Renal pelvis (tissue), 4 donors: ENCODE data around the gene NRCAM. TPM values are rescaled to one million over a fixed set of nuclear protein-coding genes. Genes with fewer than 3 reads are reported as not detected.
"Not testable (repeated sequence)": the region's sequence is repeated elsewhere in the genome, so short reads cannot be mapped to it uniquely, and the experiment has no call there.

Experiments
- DNase-seq: peaks from one replicate; pipeline ENCODE4 v3.0.0-alpha.2; 2013
- polyA plus RNA-seq, 3 donors: library from polyadenylated mRNA; unstranded; fragments of 120-200 nt; gene quantifications; one replicate each; pipeline ENCODE4 v1.2.1, GENCODE V29; 2013; ENCODE audit not compliant: insufficient read length in 3 of 3

Gene NRCAM
- polyA plus RNA-seq, 3 donors, result 18.2 to 24.8 (median 20.4) TPM

DNA sequence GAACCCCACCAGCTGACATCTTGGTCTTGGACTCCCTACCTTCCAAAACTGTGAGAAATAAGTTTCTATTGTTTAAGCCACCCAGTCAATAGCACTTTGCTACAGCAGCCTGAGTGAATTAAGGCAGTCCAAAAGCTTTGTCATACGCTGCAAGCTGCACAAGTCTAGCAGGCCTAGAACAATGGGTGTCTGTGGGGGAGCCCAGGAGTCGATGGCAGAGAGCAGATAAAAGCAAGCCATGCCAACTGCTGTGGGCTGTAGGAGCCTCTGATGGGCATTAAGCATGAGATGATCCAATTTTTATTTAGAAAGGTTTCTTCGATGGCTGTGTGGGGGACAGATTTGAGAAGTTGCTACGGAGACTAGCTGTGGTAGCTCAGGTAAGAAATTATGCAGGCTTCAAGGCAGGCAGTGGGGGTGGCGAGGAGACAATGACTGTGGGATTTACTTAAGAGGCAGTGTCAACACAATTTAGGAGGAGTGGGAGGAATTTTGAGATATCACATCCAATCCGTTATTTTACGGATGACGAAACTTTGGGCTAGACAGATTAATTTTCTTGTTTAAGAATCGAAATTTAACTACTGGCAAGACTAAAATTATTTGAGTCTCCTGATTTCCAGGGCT lies 110.4 kb downstream of the NRCAM start:
- no peak for DNase-seq

DNA sequence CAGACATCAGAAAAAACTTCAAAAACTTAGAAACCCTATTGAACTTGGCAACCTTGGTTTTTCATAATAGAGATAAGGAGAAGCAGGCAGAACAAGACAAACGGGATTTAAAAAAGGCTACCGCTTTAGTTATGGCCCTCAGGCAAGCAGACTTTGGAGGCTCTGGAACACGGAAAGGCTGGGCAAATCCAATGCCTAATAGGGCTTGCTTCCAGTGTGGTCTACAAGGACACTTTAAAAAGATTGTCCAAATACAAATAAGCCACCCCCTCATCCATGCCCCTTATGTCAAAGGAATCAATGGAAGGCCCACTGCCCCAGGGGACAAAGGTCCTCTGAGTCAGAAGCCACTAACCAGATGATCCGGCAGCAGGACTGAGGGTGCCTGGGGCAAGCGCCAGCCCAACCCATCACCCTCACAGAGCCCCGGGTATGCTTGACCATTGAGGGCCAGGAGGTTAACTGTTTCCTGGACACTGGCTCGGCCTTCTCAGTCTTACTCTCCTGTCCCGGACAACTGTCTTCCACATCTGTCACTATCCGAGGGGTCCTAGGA lies 115.3 kb downstream of the NRCAM start:
- DNase-seq, result no peak

DNA sequence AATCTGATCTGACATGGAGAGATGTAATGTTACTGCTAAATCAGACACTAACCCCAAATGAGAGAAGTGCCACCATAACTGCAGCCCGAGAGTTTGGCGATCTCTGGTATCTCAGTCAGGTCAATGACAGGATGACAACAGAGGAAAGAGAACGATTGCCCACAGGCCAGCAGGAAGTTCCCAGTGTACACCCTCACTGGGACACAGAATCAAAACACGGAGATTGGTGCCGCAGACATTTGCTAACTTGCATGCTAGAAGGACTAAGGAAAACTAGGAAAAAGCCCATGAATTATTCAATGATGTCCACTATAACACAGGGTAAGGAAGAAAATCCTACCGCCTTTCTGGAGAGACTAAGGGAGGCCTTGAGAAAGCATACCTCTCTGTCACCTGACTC lies 115.8 kb downstream of the NRCAM start:
- not testable (repeated sequence) for DNase-seq

DNA sequence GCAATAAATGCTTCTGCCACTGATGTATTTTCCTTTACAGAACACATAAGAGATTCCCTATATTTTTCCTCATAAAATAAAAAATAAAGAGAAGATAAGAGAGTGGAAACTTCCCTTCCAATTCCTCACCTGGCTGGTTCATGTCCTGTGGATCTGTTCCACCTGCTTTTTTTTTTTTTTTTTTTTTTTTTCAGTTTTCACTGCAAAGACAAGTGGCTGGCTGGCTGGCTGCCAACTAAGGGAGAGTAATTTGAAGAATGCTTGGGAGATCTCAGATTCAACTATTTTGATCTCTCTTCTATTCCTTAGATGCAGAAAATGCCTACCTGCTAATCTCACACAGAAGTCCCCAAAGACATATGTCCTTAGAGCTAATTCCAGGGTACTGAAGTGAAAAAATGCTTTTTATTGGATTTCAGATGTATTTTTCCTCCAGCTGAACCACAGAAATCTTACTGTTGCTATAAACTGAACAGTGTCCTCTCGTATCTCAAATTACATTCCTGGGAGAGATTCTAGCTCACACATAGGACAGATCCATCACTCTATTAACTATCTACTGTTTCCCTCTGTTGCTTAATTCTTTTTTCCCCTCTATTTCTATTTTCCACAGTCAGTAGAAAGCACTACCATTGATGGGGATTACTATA lies 120.8 kb downstream of the NRCAM start:
- DNase-seq, result peak; percentile 60

DNA sequence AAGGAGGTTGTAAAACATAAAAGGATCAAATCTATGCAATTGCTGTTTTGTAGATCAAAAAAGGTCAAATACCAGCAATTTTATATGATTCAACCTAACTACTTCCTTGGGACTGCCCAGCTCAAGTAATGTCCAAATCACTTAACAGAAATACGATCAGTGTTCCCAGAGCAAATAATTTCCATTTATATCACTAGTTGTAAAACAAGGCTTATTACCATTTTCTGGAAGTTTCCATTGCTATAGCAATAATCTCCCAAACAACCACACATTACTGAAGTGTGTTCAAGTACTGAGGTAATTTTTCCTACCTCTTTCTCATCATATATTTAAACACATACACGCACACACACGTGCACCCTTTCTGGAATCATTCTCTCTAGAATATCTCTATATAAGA lies 123.3 kb downstream of the NRCAM start:
- no peak for DNase-seq

DNA sequence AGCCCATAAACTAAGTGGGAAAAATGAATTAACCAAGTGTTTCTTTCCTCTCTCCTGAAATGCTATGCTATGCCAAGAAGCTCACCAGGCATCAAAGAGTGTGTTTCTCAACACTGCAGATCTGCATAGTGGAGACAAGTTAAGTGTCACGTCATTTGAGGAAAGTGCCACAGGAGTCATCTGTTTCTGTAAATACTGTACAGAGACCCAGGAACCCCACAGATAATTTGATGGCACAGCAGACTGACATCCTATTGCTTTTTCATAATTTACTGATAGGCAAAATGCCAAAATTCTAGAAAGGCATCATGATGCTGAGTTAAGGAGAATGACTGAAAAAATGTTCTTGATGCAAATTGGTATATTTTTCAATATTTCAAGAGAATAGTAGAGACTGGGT lies 124.3 kb downstream of the NRCAM start:
- DNase-seq, result no peak

DNA sequence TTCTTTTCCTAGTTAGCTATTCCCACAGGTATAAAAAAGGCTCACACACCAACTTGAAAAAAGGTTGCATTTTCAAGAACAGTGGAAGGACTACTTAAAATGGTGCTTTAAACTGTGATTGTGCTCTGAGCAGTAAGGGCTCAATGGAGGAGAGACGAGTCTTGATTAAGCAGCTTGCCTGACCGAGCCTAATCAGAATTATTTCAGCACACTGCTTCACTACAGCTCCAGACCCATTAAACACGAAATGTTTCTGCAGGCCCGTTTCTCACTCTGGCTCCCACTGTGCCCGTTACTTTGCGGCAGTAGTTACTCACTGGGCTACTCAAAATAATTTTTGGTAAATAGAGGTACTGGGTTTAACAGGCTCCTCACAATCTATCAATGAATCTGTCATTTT lies 126.0 kb downstream of the NRCAM start:
- DNase-seq, result no peak

DNA sequence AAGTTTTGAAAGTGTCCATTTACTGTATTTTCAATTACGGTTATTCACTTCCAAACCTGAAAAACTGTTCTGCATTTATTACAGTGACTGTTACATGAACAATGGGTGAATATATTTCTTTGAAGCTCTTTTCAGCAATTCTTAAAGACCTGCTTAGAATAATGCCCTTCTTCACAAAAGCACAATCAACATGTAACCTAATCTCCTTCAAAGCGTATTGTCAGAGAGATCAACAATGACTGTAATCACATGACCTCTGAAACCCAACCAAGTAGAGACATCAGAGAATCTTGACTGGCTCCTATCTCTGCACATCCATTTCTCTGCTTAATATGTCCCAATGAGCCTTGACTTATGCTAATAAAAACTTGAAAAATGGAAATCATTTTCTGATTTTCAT lies 126.7 kb downstream of the NRCAM start:
- DNase-seq, result no peak

DNA sequence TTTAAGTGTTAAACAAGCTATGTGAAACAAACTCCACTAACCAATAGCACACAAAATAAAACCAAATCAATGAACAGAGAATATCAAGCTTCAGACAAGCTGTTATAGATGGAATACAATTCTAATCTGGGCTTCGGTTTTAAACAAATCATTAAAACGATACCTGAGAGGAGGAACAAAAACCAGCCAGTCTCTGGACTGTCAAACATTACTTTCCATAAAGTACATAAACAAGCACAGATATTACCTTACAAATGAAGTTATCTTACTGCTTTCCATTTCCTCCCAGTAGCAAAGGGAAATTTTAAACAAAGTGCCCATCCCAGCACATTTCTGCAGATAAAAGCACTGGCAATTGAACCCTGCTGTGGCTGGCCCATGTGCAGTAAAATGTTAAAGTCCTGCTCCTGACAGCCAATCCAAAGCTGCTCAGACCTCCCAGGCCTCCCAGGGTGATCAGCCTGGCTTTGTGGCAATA lies 128.0 kb downstream of the NRCAM start:
- no peak for DNase-seq

DNA sequence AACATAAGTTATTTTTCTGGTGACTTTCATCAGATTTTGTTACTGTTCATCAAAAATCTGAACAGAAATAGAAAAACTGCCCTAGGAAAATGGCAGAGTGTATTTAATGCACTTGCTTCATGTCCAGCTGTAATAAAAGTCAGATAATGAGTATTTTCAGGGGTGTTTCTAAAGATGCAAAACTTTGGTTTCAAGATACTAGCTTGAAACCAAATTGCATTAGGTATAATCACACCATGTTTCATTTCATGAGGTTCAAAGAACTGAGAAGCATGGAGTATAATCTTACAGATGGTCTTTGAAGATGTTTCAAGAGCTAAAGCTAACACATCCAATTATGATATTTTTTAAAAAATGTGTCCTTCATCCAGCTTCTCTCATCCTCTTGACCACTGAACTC lies 128.9 kb downstream of the NRCAM start:
- no peak for DNase-seq

DNA sequence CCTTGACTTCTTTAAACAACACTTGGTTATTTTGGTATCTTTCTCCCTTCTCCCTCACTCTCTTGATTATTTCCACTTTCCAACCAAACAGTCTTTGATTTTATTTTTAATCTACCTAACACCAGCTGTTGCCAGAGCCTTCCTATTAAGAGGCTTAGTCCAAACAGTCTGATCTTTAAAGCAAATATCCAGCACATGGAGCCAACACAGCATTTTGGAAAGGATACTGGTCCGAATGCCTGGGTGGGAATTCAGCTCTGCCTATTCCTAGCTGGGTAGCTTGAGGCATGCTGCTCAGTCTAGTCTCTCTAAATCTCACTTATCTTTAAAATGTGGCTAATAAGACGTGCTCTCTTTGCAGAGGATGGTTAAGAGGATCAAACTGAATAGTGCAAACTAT lies 129.3 kb downstream of the NRCAM start:
- no peak for DNase-seq

DNA sequence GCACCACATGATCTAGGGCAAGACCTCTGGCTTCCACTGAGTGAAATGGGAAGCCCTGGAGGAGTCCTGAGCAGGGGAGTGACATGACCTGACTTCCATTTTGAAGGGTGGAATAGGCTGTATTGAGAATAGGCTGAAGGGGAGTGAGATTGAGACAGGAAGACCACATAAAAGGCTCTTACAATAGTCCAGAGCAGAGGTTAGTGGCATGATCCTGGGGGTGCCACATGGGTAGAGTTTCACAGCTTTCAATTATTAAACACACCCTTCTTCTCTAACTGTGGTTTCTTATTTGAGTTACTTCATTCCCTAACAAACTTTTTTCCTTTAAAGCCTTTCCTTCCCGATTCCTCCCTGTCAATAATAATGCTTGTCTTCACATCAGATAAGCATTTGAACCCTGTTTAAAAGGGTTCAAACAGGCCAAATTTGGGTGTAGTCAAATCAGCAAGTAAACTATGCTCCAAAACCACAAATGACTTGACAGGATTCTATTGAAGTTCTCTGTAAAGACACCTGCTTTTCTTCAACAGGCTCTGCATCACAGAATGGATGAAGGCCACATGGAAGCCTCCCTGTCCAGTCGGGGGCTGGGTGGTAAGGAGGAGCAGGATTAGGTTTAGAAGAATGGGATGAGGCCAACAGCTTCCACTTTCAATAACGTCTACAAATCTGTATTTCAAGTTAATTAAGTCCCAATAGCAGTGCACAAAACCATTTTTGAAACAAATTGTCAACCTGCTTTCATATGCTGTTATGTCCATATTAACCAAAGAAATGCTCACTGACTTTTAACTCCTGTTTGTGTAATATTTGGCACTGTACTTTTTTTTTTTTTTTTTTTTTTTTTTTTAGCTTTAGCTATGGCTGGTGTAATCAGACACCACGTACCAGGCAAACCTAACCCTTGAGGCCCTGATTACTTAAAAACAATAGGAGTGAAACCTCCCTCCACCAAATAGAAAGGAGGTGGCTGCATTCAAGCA lies 131.9 kb downstream of the NRCAM start:
- DNase-seq, result no peak

DNA sequence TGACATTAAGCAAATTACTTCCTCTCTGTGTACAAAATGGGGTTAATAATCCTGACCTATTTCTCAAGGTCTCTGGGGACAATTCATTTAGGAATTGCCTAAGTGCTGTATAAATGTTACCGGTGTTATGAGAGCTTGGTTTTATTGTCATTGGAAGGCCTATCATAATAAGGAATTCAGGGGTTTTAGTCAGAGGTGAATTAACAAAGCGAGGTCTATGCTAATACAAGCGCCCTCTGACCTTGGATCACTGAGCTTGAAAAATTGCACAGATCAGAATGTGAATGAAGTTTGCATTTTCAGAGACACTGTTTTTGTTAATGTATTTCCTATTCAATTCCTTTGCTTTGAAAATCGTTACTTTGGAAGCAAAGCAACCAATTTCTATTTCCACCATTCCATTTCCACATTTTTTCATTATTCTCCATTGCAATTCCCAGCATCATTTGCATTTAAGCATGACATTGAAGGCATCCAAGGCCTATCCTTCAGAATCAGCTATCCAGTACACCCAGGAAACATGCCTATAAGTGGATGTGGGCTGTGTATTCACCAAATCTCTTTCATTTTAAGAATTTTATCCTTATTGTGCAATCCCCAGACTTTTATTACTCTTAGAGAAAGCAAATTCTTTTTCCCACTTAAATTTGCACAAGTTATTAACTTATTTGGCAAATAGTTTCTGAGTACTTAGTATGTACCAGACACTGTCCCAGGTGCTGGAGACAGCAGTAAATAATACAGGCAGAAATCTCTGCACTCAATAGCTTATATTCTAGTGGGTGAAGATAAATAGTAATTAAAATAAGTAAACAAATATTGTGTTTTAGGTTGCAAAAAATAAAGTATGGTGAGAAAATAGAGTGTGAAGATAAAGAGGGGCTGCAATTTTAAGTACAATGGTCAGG lies 133.1 kb downstream of the NRCAM start:
- no peak for DNase-seq

DNA sequence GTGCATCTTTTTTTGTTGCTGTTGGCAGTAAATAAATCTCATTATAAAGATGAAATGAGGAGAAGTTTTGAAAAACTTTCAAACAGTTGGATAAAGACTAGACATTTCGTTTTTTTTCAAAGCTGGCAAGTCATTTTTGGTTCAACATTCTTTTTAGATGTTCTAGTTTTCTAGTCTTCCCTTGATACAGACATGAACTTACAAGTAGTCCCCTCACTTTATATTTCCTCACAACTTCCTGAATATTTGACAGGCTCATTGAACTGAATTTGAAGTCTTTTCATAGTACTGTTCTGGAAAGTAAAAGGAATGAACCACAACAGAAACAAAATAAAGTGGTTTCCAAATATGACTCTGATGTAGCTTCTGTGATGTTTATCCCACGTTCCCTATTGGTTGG lies 134.2 kb downstream of the NRCAM start:
- no peak for DNase-seq

DNA sequence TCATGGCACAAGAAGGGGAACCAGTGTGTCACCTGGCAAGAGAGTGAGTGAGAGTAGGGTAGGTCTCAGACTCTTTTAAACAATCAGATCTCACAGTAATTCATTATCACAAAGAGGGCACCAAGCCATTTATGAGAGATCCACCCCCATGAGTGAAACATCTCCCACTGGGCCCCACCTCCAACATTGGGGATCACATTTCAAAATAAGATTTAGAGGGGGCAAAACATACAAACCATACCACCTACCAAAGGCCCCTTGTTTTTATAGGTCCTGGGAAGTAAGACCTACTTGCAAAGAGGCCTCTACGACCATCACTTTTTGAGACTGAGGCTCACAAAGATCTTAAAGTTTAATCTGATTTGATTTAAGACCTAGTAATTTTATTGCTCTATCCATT lies 134.9 kb downstream of the NRCAM start:
- no peak for DNase-seq

DNA sequence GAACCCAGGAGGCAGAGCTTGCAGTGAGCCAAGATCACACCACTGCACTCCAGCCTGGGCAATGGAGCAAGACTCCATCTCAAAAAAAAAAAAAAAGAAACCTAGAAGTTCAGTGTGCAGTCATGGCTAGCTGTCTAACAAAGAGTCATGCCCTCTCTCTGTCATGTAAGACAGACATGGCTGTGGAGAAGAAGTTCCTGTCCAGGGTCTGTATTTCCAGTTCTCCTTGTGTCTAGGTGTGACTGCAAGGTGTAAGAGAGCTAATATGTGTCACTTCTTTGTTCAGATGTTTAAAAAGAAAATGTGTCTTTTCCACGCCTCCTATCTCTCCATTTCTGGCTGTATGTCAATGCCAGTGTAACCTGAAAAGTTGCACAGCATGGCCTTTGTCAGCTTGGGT lies 139.5 kb downstream of the NRCAM start:
- no peak for DNase-seq

DNA sequence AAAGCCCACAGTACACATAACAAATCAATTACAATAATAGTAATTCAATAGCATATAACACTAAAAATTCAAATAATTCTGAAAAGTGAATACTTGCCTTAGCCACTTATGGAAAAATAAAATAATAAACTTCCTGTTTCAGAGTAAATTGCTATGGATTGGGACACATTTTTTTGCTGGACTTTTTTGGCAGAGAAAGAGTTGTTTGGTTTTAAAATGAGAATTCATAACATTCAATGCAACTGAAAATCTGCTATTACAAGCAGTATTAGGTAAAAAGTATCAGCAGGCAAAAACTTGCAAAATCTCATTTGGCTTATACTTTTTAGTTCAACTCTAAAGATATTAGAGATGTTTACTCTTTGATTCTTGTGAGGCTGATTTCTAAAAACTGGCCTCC lies 141.7 kb downstream of the NRCAM start:
- DNase-seq, result no peak

DNA sequence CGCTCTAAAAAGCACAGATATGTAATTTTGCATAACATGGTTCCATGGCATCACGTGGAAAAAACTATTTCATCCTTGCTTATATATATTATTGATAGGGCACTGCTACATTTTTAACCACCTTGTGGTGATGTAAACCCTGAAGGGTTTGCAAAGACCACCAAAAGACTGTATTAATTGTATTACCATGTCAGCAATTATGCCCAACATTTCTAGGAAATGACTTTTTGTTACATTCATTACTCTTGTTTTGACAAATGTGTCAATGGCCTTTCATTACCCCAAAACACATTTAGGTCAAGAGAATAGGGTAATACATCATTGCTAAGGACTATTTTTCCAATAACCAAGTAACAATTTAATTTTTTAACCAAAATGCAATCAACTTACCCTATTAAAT lies 142.2 kb downstream of the NRCAM start:
- DNase-seq, result no peak

DNA sequence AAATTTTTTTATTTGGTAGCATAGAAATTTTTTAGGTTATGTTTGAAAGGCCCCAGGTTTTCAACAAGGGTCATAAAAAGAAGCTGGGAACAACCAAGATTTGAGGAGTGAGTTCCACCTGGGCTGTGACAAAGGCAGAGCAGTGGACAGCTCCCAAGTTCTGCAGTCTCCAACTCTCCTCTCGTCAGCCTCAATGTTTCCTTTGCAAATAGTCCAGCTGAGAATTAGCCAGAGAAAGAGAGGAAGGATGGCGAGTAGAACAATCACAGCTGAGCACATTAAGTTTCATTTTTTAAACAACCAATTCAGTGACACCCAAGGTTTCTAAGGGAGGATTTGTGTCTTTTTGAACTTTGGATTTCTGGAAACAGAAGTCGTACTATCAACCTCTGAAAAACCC lies 143.2 kb downstream of the NRCAM start:
- DNase-seq, result no peak

DNA sequence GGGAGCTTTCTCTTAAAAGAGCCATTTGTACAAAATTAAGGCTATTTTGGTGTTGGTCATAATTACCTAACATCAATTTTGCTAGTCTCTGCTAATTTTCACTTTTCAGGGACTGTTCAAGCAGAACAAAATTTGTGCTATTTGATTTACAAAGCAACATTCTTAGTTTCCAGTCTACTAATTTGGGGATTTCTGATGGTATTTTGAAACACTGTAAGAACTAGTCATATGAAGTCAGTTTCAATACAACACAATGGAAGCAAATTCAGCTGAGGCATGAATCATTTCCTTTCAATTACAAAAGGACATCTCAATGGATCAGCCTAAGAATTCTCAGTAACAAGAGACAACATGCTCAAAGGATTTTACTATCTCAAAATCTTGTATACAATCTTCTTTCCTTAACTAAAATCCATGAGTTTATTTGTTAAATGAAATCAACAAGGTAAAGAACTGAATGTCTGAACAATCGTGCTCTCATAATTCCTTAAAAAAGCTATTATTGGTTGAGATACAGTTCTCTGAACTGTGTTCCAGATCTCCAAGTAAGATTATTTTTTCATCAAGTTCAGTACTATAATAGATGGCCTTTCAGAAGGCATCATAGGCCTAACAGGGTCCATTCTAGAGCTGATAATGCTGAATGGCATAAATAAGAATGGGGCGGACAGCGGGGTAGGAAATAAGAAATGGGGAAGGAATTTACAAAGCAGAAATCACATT lies 144.6 kb downstream of the NRCAM start:
- DNase-seq, result no peak

DNA sequence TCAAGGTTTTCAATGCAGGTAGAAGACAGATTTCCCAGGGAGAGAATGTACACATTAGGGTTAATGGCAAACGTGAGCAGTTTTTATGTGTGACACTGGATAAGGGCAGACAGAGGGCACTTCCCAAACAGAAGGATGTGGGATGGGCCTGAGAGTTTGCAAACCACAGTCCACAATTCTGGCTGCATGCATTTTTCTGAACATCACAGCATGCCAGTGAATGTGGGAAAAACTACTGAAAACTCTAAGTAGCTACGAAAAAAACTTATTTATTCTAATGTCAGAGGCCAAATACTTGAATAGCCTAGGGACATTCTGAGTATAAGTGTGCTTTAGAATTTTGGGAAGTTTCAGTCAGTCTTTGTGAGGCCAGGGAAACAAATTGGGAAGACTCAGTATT lies 145.9 kb downstream of the NRCAM start:
- no peak for DNase-seq
